Measurements from ENCODE around the gene SRPK1.

The SRPK1 gene

GRCh38 chr6:35844290-35844689 lies 76.6 kb downstream of the SRPK1 start:
- ATAC-seq = no peak
- TF ChIP-seq TCF4 (CRISPR knock-in tag; IDR thresholded peaks at IDR 0.05; ENCODE audit: borderline replicate concordance) (no peak), PATZ1 (CRISPR knock-in tag; IDR thresholded peaks at IDR 0.05; ENCODE audit: borderline replicate concordance) (no peak), CSDC2 (CRISPR knock-in tag; IDR thresholded peaks at IDR 0.05) (no peak), ISL1 (CRISPR knock-in tag; IDR thresholded peaks at IDR 0.05) (no peak), PPARA (CRISPR knock-in tag; IDR thresholded peaks at IDR 0.05; ENCODE audit: borderline replicate concordance) (no peak), ZNF565 (CRISPR knock-in tag; conservative IDR thresholded peaks at IDR 0.05; ENCODE audit: low read depth) (no peak), SNAI2 (CRISPR knock-in tag; IDR thresholded peaks at IDR 0.05) (no peak), TSHZ2 (CRISPR knock-in tag; IDR thresholded peaks at IDR 0.05) (no peak), ZFP3 (CRISPR knock-in tag; IDR thresholded peaks at IDR 0.05) (no peak), ARNTL (CRISPR knock-in tag; IDR thresholded peaks at IDR 0.05; ENCODE audit: borderline replicate concordance, low read depth) (no peak), CSRNP3 (CRISPR knock-in tag; IDR thresholded peaks at IDR 0.05) (no peak), ESRRG (CRISPR knock-in tag; IDR thresholded peaks at IDR 0.05) (no peak), GLIS3 (CRISPR knock-in tag; IDR thresholded peaks at IDR 0.05) (no peak), ZC3H10 (CRISPR knock-in tag; IDR thresholded peaks at IDR 0.05) (no peak), ZNF8 (CRISPR knock-in tag; IDR thresholded peaks at IDR 0.05) (no peak), ZNF70 (CRISPR knock-in tag; IDR thresholded peaks at IDR 0.05) (no peak), OSR1 (CRISPR knock-in tag; IDR thresholded peaks at IDR 0.05) (no peak), ZFP30 (CRISPR knock-in tag; IDR thresholded peaks at IDR 0.05) (no peak)

GRCh38 chr6:35842381-35842780 lies 78.5 kb downstream of the SRPK1 start:
- TF ChIP-seq ZC3H10 (CRISPR knock-in tag; IDR thresholded peaks at IDR 0.05) (no peak), GLIS3 (CRISPR knock-in tag; IDR thresholded peaks at IDR 0.05) (no peak), CREB5 (CRISPR knock-in tag; IDR thresholded peaks at IDR 0.05; ENCODE audit: low read depth) (no peak), BACH2 (CRISPR knock-in tag; IDR thresholded peaks at IDR 0.05; ENCODE audit: borderline replicate concordance) (no peak), ZNF70 (CRISPR knock-in tag; IDR thresholded peaks at IDR 0.05) (no peak), TOX (CRISPR knock-in tag; IDR thresholded peaks at IDR 0.05; ENCODE audit: borderline replicate concordance) (no peak), SNAI2 (CRISPR knock-in tag; IDR thresholded peaks at IDR 0.05) (no peak), TCF4 (CRISPR knock-in tag; IDR thresholded peaks at IDR 0.05; ENCODE audit: borderline replicate concordance) (no peak), PATZ1 (CRISPR knock-in tag; IDR thresholded peaks at IDR 0.05; ENCODE audit: borderline replicate concordance) (no peak), ZNF8 (CRISPR knock-in tag; IDR thresholded peaks at IDR 0.05) (no peak), ESRRG (CRISPR knock-in tag; IDR thresholded peaks at IDR 0.05) (no peak), RARB (CRISPR knock-in tag; IDR thresholded peaks at IDR 0.05) (no peak), ISL1 (CRISPR knock-in tag; IDR thresholded peaks at IDR 0.05) (no peak), ZFP3 (CRISPR knock-in tag; IDR thresholded peaks at IDR 0.05) (no peak), CSRNP3 (CRISPR knock-in tag; IDR thresholded peaks at IDR 0.05) (no peak), ZFP30 (CRISPR knock-in tag; IDR thresholded peaks at IDR 0.05) (no peak)
- no peak for ATAC-seq
